ENCODE measurements around the gene CYS1. TPM values are rescaled to one million over a fixed set of nuclear protein-coding genes. Genes with fewer than 3 reads are reported as not detected.
A peak's percentile ranks its signal among the peaks of the same experiment; 100 is the strongest.

The CYS1 gene
- total and polyA plus RNA-seq, 2 of the 13 experiments (the other 11 are each of a cell fraction or from before 2014, with no cell fraction given): 0.04 TPM; not detected in 1

- TF ChIP-seq REL (CRISPR knock-in tag; conservative IDR thresholded peaks at IDR 0.05) (peak; percentile 81; the same call in 1 of the 2 replicates), HOXA5 (CRISPR knock-in tag; IDR thresholded peaks at IDR 0.05) (peak; percentile 97), ZNF256 (CRISPR knock-in tag; conservative IDR thresholded peaks at IDR 0.05) (peak; percentile 56), ZNF225 (CRISPR knock-in tag; IDR thresholded peaks at IDR 0.05) (peak; percentile 27; the same call in 1 of the 2 replicates), CREB1 (IDR thresholded peaks at IDR 0.05) (no peak), CREB1 (CRISPR knock-in tag; IDR thresholded peaks at IDR 0.05) (0 out of 2 replicates have a peak, but pooled peaks have one; percentile 25), ZBTB33 (CRISPR knock-in tag; IDR thresholded peaks at IDR 0.05) (peak; percentile 14; the same call in 1 of the 2 replicates), NCOA1 (CRISPR knock-in tag; IDR thresholded peaks at IDR 0.05) (no peak), ZNF501 (CRISPR knock-in tag; IDR thresholded peaks at IDR 0.05) (peak; percentile 70; the same call in 1 of the 2 replicates), CTCF (CRISPR knock-in tag; IDR thresholded peaks at IDR 0.05) (peak; percentile 35), CHD4 (IDR thresholded peaks at IDR 0.05; ENCODE audit: borderline replicate concordance, low read length) (0 out of 2 replicates have a peak, but pooled peaks have one; percentile 20), DBP (CRISPR knock-in tag; IDR thresholded peaks at IDR 0.05; ENCODE audit: not compliant biosample characterization) (peak; percentile 84), ZNF33A (CRISPR knock-in tag; IDR thresholded peaks at IDR 0.05; ENCODE audit: borderline replicate concordance) (no peak), ZNF570 (CRISPR knock-in tag; IDR thresholded peaks at IDR 0.05; ENCODE audit: borderline replicate concordance) (peak; percentile 51; the same call in 1 of the 2 replicates), CERS6 (CRISPR knock-in tag; IDR thresholded peaks at IDR 0.05) (peak; percentile 89; the same call in 1 of the 2 replicates), HNF4G (IDR thresholded peaks at IDR 0.05; ENCODE audit: borderline replicate concordance, low read depth, low read length) (peak; percentile 71; the same call in 1 of the 2 replicates), HNF4G (CRISPR knock-in tag; IDR thresholded peaks at IDR 0.05; ENCODE audit: borderline replicate concordance, low read depth) (peak; percentile 58), ZKSCAN5 (CRISPR knock-in tag; IDR thresholded peaks at IDR 0.05) (0 out of 2 replicates have a peak, but pooled peaks have one; percentile 68), SPEN (CRISPR knock-in tag; IDR thresholded peaks at IDR 0.05; ENCODE audit: low read depth) (peak; percentile 81; the same call in 1 of the 2 replicates), LBX2 (CRISPR knock-in tag; IDR thresholded peaks at IDR 0.05; ENCODE audit: borderline replicate concordance) (peak; percentile 53; the same call in 1 of the 2 replicates)
Observed at GRCh38 chr2:10120158-10120876, 40.1 kb upstream of the CYS1 start (continued).

Data from HepG2 (cell line).